Ascending aorta (tissue), 2 donors: ENCODE measurements around the gene CTNNA2. TPM values are rescaled to one million over a fixed set of nuclear protein-coding genes. Genes with fewer than 3 reads are reported as not detected.

Experiments used
- DNase-seq, 2 donors: peaks; one replicate each; pipeline ENCODE4 v3.0.0-alpha.2; 2019; ENCODE audit warnings: low spot score in 2 of 2
- H3K27ac ChIP-seq, 2 donors: fragments of 200-600 bp; sonication (generic); one replicate each; pipeline ENCODE4 v1.5.1; 2016 to 2017; ENCODE audit warnings: mild to moderate bottlenecking in 1 of 2
- H3K27me3 ChIP-seq: fragments of 200-600 bp; sonication (generic); one replicate; pipeline ENCODE4 v1.5.1; 2017
- H3K36me3 ChIP-seq, 2 donors: fragments of 200-600 bp; sonication (generic); one replicate each; pipeline ENCODE4 v1.5.1; 2016
- H3K4me1 ChIP-seq, 2 donors: fragments of 200-600 bp; sonication (generic); one replicate each; pipeline ENCODE4 v1.5.1; 2016 to 2017; ENCODE audit warnings: mild to moderate bottlenecking in 1 of 2
- H3K4me3 ChIP-seq, 2 donors: fragments of 200-600 bp; sonication (generic); one replicate each; pipeline ENCODE4 v1.5.1; 2016 to 2017; ENCODE audit warnings: mild to moderate bottlenecking in 1 of 2
- H3K9me3 ChIP-seq, 2 donors: fragments of 200-600 bp; sonication (generic); one replicate each; pipeline ENCODE4 v1.5.1; 2016
- intact Hi-C: fragments of 100-400 bp; cut with DNase I; formaldehyde crosslinking; loops from one replicate; pipeline ENCODE4 v1.15.1; 2023
- total RNA-seq: library from RNA; depleted of rRNA; stranded (reverse); fragments of >200 nt; gene quantifications from one replicate; pipeline ENCODE4 v1.1.0, GENCODE V29; 2016
- TF ChIP-seq, protein P1 (sequence below), 3 experiments: fragments of 200-600 bp in 2 of 3; fragments of 450-650 bp in 1 of 3; sonication (generic) in 2 of 3; IDR thresholded peaks; one replicate each; pipeline ENCODE4 v1.5.1; 2016 to 2019; ENCODE audit warnings: antibody characterized with exemption in 3 of 3, mild to moderate bottlenecking in 1 of 3, moderate library complexity in 1 of 3

The CTNNA2 gene
- total RNA-seq, 1 donor from 2014 or later: not detected

GRCh38 chr2:79916285-79916684 is 403.4 kb downstream of the CTNNA2 start:
- TF ChIP-seq, protein P1, sequence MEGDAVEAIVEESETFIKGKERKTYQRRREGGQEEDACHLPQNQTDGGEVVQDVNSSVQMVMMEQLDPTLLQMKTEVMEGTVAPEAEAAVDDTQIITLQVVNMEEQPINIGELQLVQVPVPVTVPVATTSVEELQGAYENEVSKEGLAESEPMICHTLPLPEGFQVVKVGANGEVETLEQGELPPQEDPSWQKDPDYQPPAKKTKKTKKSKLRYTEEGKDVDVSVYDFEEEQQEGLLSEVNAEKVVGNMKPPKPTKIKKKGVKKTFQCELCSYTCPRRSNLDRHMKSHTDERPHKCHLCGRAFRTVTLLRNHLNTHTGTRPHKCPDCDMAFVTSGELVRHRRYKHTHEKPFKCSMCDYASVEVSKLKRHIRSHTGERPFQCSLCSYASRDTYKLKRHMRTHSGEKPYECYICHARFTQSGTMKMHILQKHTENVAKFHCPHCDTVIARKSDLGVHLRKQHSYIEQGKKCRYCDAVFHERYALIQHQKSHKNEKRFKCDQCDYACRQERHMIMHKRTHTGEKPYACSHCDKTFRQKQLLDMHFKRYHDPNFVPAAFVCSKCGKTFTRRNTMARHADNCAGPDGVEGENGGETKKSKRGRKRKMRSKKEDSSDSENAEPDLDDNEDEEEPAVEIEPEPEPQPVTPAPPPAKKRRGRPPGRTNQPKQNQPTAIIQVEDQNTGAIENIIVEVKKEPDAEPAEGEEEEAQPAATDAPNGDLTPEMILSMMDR (IDR thresholded peaks at IDR 0.05): no peak
- H3K36me3 ChIP-seq: no peaks in the 10 kb centered on the region
- H3K27me3 ChIP-seq: no peaks in the 10 kb centered on the region
- no peaks in the 10 kb centered on the region for H3K4me1 ChIP-seq
- H3K27ac ChIP-seq: no peak overlapping the region
- DNase-seq: no peak
- H3K9me3 ChIP-seq: no peaks in the 10 kb centered on the region
- H3K4me3 ChIP-seq: no peak overlapping the region
- intact Hi-C loops: no loop called here

DNA sequence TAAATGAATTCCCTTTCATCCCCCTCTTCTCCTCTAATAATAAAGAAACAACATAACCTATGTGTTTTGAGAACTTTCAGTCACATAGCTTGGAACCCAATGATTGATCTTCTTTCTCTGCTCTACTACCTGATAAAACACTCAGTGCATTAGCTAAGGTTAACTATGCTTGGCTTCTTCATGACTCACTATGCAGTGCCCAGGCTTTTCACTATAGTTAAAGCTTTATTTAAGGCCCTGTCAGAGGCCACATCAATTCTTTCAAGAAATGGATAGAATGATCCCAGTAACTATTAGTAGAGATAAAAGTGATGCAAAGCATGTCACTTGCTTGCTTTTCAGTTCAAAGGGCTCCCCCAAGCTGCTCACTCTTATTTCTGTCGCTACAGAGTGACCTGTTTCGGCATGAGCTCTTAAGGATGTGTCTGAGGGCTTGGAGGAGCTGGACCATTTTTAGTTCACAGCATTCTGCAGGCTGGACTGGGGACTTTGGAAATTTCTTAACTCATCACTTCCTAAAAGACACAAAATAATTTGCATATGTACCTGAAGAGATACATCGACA is 407.7 kb downstream of the CTNNA2 start:
- no peak overlapping the region for H3K27ac ChIP-seq
- no peaks in the 10 kb centered on the region for H3K27me3 ChIP-seq
- intact Hi-C loops: no loop called here
- no peak overlapping the region for H3K4me3 ChIP-seq
- H3K9me3 ChIP-seq: no peaks in the 10 kb centered on the region
- H3K4me1 ChIP-seq: no peaks in the 10 kb centered on the region
- DNase-seq: no peak
- TF ChIP-seq, protein P1 (IDR thresholded peaks at IDR 0.05): no peak
- H3K36me3 ChIP-seq: no peaks in the 10 kb centered on the region

- Histone ChIP-seq H3K36me3 (no peaks in the 10 kb centered on the region), H3K27ac (no peak overlapping the region), H3K27me3 (no peaks in the 10 kb centered on the region), H3K4me1 (no peaks in the 10 kb centered on the region), H3K4me3 (no peak overlapping the region), H3K9me3 (no peaks in the 10 kb centered on the region)
- TF ChIP-seq, protein P1 (IDR thresholded peaks at IDR 0.05): no peak
- no peak for DNase-seq
- intact Hi-C loops: no loop called here
Measured at GRCh38 chr2:79929624-79930023, 416.8 kb downstream of the CTNNA2 start.

GRCh38 chr2:79935046-79935732 is 422.3 kb downstream of the CTNNA2 start:
- Histone ChIP-seq H3K27me3 (no peaks in the 10 kb centered on the region), H3K9me3 (no peaks in the 10 kb centered on the region)
- intact Hi-C loops: no loop called here

GRCh38 chr2:79935771-79936657 is 423.2 kb downstream of the CTNNA2 start:
- Histone ChIP-seq H3K27ac (no peak overlapping the region), H3K4me1 (no peaks in the 10 kb centered on the region), H3K4me3 (no peak overlapping the region), H3K9me3 (no peaks in the 10 kb centered on the region), H3K36me3 (no peaks in the 10 kb centered on the region), H3K27me3 (no peaks in the 10 kb centered on the region)
- intact Hi-C loops: no loop called here
- TF ChIP-seq, protein P1 (IDR thresholded peaks at IDR 0.05): peak in 1 of 3 experiments; percentile 40
- no peak for DNase-seq

More at GRCh38 chr2:79935046-79935732, 422.3 kb downstream of the CTNNA2 start:
- H3K4me1 ChIP-seq: no peaks in the 10 kb centered on the region
- H3K36me3 ChIP-seq: no peaks in the 10 kb centered on the region
- no peak overlapping the region for H3K4me3 ChIP-seq
- TF ChIP-seq, protein P1 (IDR thresholded peaks at IDR 0.05): no peak
- no peak for DNase-seq
- no peak overlapping the region for H3K27ac ChIP-seq
